ENCODE results near the gene COQ5.
"Not testable (repeated sequence)": the region's sequence is repeated elsewhere in the genome, so short reads cannot be mapped to it uniquely, and the experiment has no call there.

COQ5 gene

GRCh38 chr12:120495186-120495730 lies 33.7 kb downstream of the COQ5 start:
- Histone ChIP-seq H3K9ac (ENCODE audit: low read depth, low read length) (peak overlapping the region; percentile 43), H3K4me3 (ENCODE audit: low read length) (peak overlapping the region; percentile 99), H3K4me1 (ENCODE audit: insufficient read depth, low read length) (peaks cover 15% of the 10 kb centered on the region), H3K27me3 (ENCODE audit: insufficient read depth, low read length) (no peaks in the 10 kb centered on the region), H3K27ac (ENCODE audit: low read depth, low read length) (peak overlapping the region; percentile 24; the same call in 1 of the 2 replicates), H3K36me3 (ENCODE audit: insufficient read depth, low read length) (peaks cover 32% of the 10 kb centered on the region), H3K9me3 (ENCODE audit: insufficient read depth, low read depth, low read length) (no peaks in the 10 kb centered on the region)
- WGBS = 5% methylated on average over 17 of the region's 17 CpGs

DNA sequence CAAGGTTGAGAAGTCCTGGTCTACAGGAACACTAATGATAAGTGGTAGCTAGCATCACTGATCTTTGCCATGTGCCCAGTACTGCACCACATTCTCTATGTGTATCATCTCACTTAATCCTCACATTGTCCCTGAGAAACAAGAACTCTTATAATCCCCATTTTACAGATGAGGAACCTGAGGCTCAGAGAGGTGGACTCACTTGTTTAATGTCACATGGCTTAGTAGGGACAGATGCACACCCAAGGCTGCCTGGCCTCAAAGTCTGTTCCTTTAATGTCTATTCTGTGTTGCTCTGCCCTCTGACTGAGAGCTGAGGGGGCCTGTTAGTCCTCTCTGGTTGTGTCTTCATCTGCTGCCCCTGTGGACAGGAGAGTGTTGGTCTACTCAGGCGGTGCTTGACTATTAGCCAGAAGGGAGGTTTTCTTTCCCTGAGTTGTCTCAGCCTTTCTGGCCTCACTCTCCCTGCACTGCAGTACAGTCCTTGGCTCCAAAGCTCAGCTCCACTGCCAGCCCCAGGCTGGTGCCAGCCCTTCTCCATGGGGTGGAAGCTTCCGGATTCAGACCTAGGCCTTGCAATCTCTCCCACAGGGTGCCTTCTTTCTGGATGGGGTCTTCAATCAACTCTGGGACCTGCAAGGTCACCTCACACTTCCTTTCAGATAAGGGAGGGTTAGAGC lies 38.0 kb downstream of the COQ5 start:
- WGBS = 98% methylated on average over 2 of the region's 2 CpGs
- Histone ChIP-seq H3K9me3 (ENCODE audit: insufficient read depth, low read depth, low read length) (no peaks in the 10 kb centered on the region), H3K4me3 (ENCODE audit: low read length) (no peak overlapping the region), H3K27ac (ENCODE audit: low read depth, low read length) (no peak overlapping the region), H3K4me1 (ENCODE audit: insufficient read depth, low read length) (peaks cover 6% of the 10 kb centered on the region), H3K9ac (ENCODE audit: low read depth, low read length) (no peak overlapping the region), H3K27me3 (ENCODE audit: insufficient read depth, low read length) (no peaks in the 10 kb centered on the region), H3K36me3 (ENCODE audit: insufficient read depth, low read length) (peaks cover 9% of the 10 kb centered on the region; the same call in 1 of the 2 replicates)

DNA sequence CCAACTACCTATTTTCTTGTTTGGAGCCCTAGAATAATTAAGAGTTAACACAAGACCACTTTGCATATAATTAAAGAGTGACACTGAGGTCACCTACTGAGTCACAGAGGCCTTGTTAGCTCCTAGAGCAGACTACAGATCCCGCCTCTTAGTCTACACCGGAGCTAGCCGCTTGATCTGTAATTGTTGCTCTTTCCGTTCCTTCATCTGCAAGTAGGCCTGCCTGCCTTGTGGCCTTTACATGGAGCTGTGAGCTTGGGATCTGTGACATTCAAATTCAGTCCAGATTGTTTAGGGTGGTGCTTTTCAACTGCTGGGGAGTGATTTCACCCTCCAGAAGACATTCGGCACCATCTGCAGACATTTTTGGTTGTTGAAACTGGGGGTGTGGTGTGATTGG lies 38.6 kb downstream of the COQ5 start:
- peaks cover 9% of the 10 kb centered on the region; the same call in 1 of the 2 replicates for H3K36me3 ChIP-seq (ENCODE audit: insufficient read depth, low read length)
- H3K9ac ChIP-seq (ENCODE audit: low read depth, low read length) = no peak overlapping the region
- no peaks in the 10 kb centered on the region for H3K9me3 ChIP-seq (ENCODE audit: insufficient read depth, low read depth, low read length)
- 88% methylated on average over 5 of the region's 5 CpGs for WGBS
- H3K4me1 ChIP-seq (ENCODE audit: insufficient read depth, low read length) = peaks cover 6% of the 10 kb centered on the region
- no peak overlapping the region for H3K27ac ChIP-seq (ENCODE audit: low read depth, low read length)
- no peak overlapping the region for H3K4me3 ChIP-seq (ENCODE audit: low read length)
- no peaks in the 10 kb centered on the region for H3K27me3 ChIP-seq (ENCODE audit: insufficient read depth, low read length)

DNA sequence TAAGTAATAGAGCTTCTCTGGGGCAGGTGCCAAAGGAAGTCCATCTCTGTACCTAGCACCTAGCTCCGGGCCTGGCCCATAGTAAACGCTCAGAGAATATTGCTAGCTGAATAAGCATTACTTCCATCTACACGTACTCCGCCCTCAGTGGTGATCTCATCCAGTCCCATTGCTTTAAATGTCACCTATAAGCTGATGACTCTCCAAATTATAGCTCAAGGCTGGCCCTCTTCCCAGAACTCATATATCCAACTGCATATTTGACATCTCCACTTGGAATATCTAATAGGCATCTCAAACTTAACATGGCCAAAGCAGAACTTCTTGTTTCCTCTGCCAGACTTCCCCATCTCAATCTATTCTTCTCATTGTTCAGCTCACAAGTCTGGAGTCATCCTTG lies 39.9 kb downstream of the COQ5 start:
- no peaks in the 10 kb centered on the region for H3K4me1 ChIP-seq (ENCODE audit: insufficient read depth, low read length)
- no peak overlapping the region for H3K4me3 ChIP-seq (ENCODE audit: low read length)
- no peak overlapping the region for H3K9ac ChIP-seq (ENCODE audit: low read depth, low read length)
- H3K9me3 ChIP-seq (ENCODE audit: insufficient read depth, low read depth, low read length) = no peaks in the 10 kb centered on the region
- H3K36me3 ChIP-seq (ENCODE audit: insufficient read depth, low read length) = peaks cover 9% of the 10 kb centered on the region; the same call in 1 of the 2 replicates
- H3K27me3 ChIP-seq (ENCODE audit: insufficient read depth, low read length) = no peaks in the 10 kb centered on the region
- 95% methylated on average over 4 of the region's 4 CpGs for WGBS
- H3K27ac ChIP-seq (ENCODE audit: low read depth, low read length) = no peak overlapping the region

DNA sequence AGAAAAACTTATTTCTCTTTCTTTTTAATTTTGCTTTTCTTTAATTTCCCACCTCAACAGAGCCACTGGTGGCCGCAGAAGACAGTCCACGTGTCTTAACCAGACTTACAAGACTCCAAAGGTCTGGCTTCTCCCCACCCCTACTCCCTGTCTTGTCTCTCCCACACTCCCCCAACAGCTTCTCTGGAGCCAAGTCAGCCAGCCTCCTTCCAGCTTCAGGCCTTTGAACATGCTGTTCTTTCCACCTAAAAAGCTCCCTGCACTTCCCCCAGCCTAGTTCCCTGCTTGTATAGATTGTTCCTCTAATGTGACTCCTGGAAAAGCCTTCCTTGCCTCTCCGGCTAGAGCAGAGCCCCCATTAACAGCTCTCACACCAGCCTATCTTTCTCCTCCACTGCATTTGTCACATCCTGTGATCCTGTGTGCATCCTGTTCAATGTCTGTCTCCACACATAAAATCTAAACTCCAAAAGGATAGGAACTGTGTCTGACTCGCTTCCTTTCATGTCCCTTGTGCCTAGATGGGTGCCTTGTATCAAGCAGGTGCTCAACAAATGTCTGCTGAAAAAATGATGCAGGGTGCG lies 40.8 kb downstream of the COQ5 start:
- Histone ChIP-seq H3K27ac (ENCODE audit: low read depth, low read length) (no peak overlapping the region), H3K4me3 (ENCODE audit: low read length) (no peak overlapping the region), H3K9me3 (ENCODE audit: insufficient read depth, low read depth, low read length) (no peaks in the 10 kb centered on the region), H3K4me1 (ENCODE audit: insufficient read depth, low read length) (no peaks in the 10 kb centered on the region), H3K9ac (ENCODE audit: low read depth, low read length) (no peak overlapping the region), H3K27me3 (ENCODE audit: insufficient read depth, low read length) (no peaks in the 10 kb centered on the region), H3K36me3 (ENCODE audit: insufficient read depth, low read length) (peaks cover 9% of the 10 kb centered on the region; the same call in 1 of the 2 replicates)
- WGBS = 75% methylated on average over 5 of the region's 5 CpGs

GRCh38 chr12:120487552-120487951 lies 41.4 kb downstream of the COQ5 start:
- H3K9me3 ChIP-seq (ENCODE audit: insufficient read depth, low read depth, low read length) = not testable (repeated sequence)

GRCh38 chr12:120485961-120486881 lies 42.7 kb downstream of the COQ5 start:
- H3K4me3 ChIP-seq (ENCODE audit: low read length) = no peak overlapping the region
- WGBS = 94% methylated on average over 5 of the region's 7 CpGs
- H3K36me3 ChIP-seq (ENCODE audit: insufficient read depth, low read length) = peaks cover 7% of the 10 kb centered on the region; the same call in 1 of the 2 replicates
- H3K9me3 ChIP-seq (ENCODE audit: insufficient read depth, low read depth, low read length) = no peaks in the 10 kb centered on the region
- no peaks in the 10 kb centered on the region for H3K4me1 ChIP-seq (ENCODE audit: insufficient read depth, low read length)
- no peak overlapping the region for H3K9ac ChIP-seq (ENCODE audit: low read depth, low read length)
- H3K27me3 ChIP-seq (ENCODE audit: insufficient read depth, low read length) = no peaks in the 10 kb centered on the region
- H3K27ac ChIP-seq (ENCODE audit: low read depth, low read length) = no peak overlapping the region

More at GRCh38 chr12:120487552-120487951, 41.4 kb downstream of the COQ5 start:
- H3K27ac ChIP-seq (ENCODE audit: low read depth, low read length); H3K9ac ChIP-seq (ENCODE audit: low read depth, low read length); H3K27me3 ChIP-seq (ENCODE audit: insufficient read depth, low read length); H3K36me3 ChIP-seq (ENCODE audit: insufficient read depth, low read length); H3K4me1 ChIP-seq (ENCODE audit: insufficient read depth, low read length); H3K4me3 ChIP-seq (ENCODE audit: low read length): not testable (repeated sequence)
- WGBS = 89% methylated on average over 7 of the region's 7 CpGs

GRCh38 chr12:120483621-120484020 lies 45.3 kb downstream of the COQ5 start:
- H3K4me1 ChIP-seq (ENCODE audit: insufficient read depth, low read length) = no peaks in the 10 kb centered on the region
- no peak overlapping the region for H3K9ac ChIP-seq (ENCODE audit: low read depth, low read length)
- no peak overlapping the region for H3K4me3 ChIP-seq (ENCODE audit: low read length)
- no peak overlapping the region for H3K27ac ChIP-seq (ENCODE audit: low read depth, low read length)
- no peaks in the 10 kb centered on the region for H3K36me3 ChIP-seq (ENCODE audit: insufficient read depth, low read length)
- 93% methylated on average over 1 of the region's 1 CpG for WGBS
- H3K9me3 ChIP-seq (ENCODE audit: insufficient read depth, low read depth, low read length) = no peaks in the 10 kb centered on the region
- H3K27me3 ChIP-seq (ENCODE audit: insufficient read depth, low read length) = no peaks in the 10 kb centered on the region

DNA sequence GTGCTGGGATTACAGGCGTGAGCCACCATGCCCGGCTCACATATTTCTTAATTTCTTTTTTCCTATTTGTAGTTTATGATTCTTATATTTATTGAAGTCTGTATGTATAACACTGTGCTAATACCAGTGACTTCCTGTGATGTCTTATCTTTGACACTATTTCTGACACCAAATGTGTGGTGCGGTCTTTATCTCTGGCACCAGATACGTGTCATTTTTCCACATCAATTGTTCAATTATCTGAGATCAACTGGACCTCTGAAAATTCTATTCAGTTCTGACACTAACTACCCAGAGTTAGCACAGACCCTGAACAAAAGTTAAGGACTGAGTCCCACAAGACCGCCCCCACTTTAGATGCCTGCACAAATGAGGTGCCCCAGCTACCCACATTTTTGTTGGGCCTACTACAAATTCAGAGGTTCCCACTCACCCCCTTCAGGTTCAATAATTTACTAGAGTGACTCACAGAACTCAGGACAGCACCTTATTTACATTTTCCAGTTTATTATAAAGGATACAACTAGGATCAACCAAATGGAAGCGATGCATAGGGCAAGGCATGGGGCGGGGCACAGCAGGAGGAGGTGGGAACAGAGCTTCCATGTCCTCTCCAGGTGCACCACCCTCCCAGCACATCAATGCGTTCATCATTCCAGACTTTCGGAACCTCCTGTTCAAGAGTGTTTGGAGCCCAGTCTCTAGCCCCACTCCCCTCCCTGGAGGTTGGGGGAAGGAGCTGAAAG lies 47.8 kb downstream of the COQ5 start:
- no peaks in the 10 kb centered on the region for H3K36me3 ChIP-seq (ENCODE audit: insufficient read depth, low read length)
- H3K27me3 ChIP-seq (ENCODE audit: insufficient read depth, low read length) = no peaks in the 10 kb centered on the region
- no peaks in the 10 kb centered on the region for H3K4me1 ChIP-seq (ENCODE audit: insufficient read depth, low read length)
- no peak overlapping the region for H3K9ac ChIP-seq (ENCODE audit: low read depth, low read length)
- 99% methylated on average over 6 of the region's 9 CpGs for WGBS
- H3K4me3 ChIP-seq (ENCODE audit: low read length) = no peak overlapping the region
- no peaks in the 10 kb centered on the region for H3K9me3 ChIP-seq (ENCODE audit: insufficient read depth, low read depth, low read length)
- H3K27ac ChIP-seq (ENCODE audit: low read depth, low read length) = no peak overlapping the region

DNA sequence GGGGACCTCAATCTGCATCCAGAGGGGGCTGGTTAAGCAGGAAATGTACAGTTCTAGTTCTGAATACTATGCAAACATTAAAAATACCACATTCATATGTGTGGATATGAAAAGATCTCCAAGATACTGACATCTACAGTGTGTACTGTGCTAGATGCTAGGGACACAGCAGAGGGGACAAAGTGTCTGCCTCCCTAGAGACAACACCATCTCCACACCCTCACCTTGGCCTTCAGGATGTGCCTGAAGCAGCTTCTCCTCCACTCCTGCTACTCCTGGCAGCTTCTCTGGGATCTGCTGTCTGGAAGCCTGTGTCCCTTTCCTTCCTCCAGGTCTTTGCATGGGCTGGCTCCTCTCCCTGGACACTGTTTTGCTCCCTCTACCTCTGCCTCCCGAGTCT lies 48.7 kb downstream of the COQ5 start:
- H3K4me3 ChIP-seq (ENCODE audit: low read length) = no peak overlapping the region
- H3K9me3 ChIP-seq (ENCODE audit: insufficient read depth, low read depth, low read length) = no peaks in the 10 kb centered on the region
- no peaks in the 10 kb centered on the region for H3K27me3 ChIP-seq (ENCODE audit: insufficient read depth, low read length)
- no peak overlapping the region for H3K27ac ChIP-seq (ENCODE audit: low read depth, low read length)
- H3K36me3 ChIP-seq (ENCODE audit: insufficient read depth, low read length) = no peaks in the 10 kb centered on the region
- WGBS = 94% methylated on average over 1 of the region's 1 CpG
- no peak overlapping the region for H3K9ac ChIP-seq (ENCODE audit: low read depth, low read length)
- H3K4me1 ChIP-seq (ENCODE audit: insufficient read depth, low read length) = no peaks in the 10 kb centered on the region
